Ishikawa (cell line): ENCODE data around the gene C1GALT1C1.

Source experiments
- CEBPB ChIP-seq: IDR thresholded peaks from 2 replicates; pipeline ENCODE4 v1.6.1; 2012
- CREB1 ChIP-seq: IDR thresholded peaks from 2 replicates; pipeline ENCODE4 v1.6.1; 2012; ENCODE audit warnings: low read depth
- EGR1 ChIP-seq: IDR thresholded peaks from 2 replicates; pipeline ENCODE4 v1.6.1; 2012
- EP300 ChIP-seq: IDR thresholded peaks from 2 replicates; pipeline ENCODE4 v1.6.1; 2012; ENCODE audit warnings: borderline replicate concordance
- FOXM1 ChIP-seq: IDR thresholded peaks from 2 replicates; pipeline ENCODE4 v1.6.1; 2012; ENCODE audit warnings: low read depth, borderline replicate concordance
- NFIC ChIP-seq: IDR thresholded peaks from 2 replicates; pipeline ENCODE4 v1.6.1; 2012
- RAD21 ChIP-seq: IDR thresholded peaks from 2 replicates; pipeline ENCODE4 v1.6.1; 2012; ENCODE audit warnings: low read depth
- TAF1 ChIP-seq: IDR thresholded peaks from 2 replicates; pipeline ENCODE4 v1.6.1; 2012; ENCODE audit warnings: low read depth, mild to moderate bottlenecking
- TCF12 ChIP-seq: IDR thresholded peaks from 2 replicates; pipeline ENCODE4 v1.6.1; 2012; ENCODE audit warnings: low read depth
- TEAD4 ChIP-seq: IDR thresholded peaks from 2 replicates; pipeline ENCODE4 v1.6.1; 2012
- YY1 ChIP-seq: IDR thresholded peaks from 2 replicates; pipeline ENCODE4 v1.6.1; 2012; ENCODE audit warnings: low read depth
- ZBTB7A ChIP-seq: IDR thresholded peaks from 2 replicates; pipeline ENCODE4 v1.6.1; 2012; ENCODE audit warnings: low read depth
- TF ChIP-seq, protein P1 (sequence below): IDR thresholded peaks from 2 replicates; pipeline ENCODE4 v1.6.1; 2012; ENCODE audit warnings: low read depth, mild to moderate bottlenecking
- TF ChIP-seq, protein P2 (sequence below): IDR thresholded peaks from 2 replicates; pipeline ENCODE4 v1.6.1; 2012
- TF ChIP-seq, protein P3 (sequence below): IDR thresholded peaks from 2 replicates; pipeline ENCODE4 v1.6.1; 2012

The C1GALT1C1 gene

DNA sequence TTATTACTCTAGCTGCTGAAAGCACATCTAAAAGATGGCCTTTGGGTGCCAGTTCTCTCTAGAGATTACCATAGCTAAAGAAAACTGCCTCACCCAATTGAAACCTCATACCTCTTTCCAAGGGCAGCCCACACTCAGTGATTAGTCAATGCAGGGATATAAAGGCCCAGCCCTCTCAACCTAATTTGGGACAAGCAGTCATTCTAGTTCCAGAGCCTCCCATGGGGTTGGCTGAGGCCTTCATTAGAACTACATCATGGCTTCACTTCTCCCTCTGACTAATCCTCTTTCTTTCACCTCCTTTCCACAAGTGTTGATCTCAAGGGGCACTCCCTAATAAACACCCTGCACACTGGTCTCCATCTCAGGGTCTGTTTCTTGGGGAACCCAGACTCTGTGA lies 38.5 kb upstream of the C1GALT1C1 start:
- TF ChIP-seq RAD21 = no peak
- no peak for TF ChIP-seq CREB1
- TF ChIP-seq TCF12 = no peak
- no peak for TF ChIP-seq YY1
- TF ChIP-seq NFIC = no peak
- TF ChIP-seq FOXM1 = no peak
- TF ChIP-seq EP300 = no peak
- TF ChIP-seq, protein P1, sequence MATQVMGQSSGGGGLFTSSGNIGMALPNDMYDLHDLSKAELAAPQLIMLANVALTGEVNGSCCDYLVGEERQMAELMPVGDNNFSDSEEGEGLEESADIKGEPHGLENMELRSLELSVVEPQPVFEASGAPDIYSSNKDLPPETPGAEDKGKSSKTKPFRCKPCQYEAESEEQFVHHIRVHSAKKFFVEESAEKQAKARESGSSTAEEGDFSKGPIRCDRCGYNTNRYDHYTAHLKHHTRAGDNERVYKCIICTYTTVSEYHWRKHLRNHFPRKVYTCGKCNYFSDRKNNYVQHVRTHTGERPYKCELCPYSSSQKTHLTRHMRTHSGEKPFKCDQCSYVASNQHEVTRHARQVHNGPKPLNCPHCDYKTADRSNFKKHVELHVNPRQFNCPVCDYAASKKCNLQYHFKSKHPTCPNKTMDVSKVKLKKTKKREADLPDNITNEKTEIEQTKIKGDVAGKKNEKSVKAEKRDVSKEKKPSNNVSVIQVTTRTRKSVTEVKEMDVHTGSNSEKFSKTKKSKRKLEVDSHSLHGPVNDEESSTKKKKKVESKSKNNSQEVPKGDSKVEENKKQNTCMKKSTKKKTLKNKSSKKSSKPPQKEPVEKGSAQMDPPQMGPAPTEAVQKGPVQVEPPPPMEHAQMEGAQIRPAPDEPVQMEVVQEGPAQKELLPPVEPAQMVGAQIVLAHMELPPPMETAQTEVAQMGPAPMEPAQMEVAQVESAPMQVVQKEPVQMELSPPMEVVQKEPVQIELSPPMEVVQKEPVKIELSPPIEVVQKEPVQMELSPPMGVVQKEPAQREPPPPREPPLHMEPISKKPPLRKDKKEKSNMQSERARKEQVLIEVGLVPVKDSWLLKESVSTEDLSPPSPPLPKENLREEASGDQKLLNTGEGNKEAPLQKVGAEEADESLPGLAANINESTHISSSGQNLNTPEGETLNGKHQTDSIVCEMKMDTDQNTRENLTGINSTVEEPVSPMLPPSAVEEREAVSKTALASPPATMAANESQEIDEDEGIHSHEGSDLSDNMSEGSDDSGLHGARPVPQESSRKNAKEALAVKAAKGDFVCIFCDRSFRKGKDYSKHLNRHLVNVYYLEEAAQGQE = no peak
- TF ChIP-seq, protein P2, sequence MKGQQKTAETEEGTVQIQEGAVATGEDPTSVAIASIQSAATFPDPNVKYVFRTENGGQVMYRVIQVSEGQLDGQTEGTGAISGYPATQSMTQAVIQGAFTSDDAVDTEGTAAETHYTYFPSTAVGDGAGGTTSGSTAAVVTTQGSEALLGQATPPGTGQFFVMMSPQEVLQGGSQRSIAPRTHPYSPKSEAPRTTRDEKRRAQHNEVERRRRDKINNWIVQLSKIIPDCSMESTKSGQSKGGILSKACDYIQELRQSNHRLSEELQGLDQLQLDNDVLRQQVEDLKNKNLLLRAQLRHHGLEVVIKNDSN = no peak
- no peak for TF ChIP-seq TAF1

DNA sequence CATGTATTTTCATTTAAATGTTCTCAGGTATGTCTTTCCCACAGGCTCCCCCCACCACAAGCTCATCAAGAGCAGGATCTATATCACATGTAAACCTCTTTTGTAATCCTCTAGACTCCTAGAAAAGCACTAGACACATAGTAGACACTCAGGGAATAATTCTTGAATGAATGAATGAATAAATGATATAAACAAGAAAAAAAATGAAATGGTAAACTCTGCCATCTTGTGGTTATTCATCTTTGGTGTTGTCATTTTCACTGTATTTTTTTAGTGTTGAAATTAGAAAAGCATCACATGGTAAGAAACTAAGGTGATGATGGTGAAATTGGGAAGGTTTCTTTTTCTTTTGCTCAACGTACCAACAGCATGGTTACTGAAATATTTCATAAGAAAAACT lies 34.2 kb upstream of the C1GALT1C1 start:
- TF ChIP-seq RAD21 = peak; percentile 35
- TF ChIP-seq, protein P3, sequence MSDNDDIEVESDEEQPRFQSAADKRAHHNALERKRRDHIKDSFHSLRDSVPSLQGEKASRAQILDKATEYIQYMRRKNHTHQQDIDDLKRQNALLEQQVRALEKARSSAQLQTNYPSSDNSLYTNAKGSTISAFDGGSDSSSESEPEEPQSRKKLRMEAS = no peak

DNA sequence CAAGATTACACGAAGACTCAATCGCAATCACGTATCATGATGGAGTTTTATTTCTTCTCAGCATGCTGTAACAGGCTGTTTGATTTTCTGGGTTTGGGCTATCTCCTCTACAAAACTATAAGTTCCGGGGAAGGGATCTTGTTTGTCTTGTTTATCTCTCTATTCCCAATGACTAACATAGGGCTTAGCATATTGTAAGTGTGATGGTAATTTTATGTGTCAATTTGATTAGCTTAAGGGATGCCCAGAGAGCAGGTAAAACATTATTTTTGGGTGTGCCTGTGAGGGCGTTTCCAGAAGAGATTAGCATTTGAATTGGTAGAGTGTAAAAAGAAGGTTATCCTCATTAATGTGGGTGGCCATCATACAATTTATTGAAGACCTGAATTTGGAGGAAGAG lies 32.8 kb upstream of the C1GALT1C1 start:
- TF ChIP-seq EP300 (no peak), YY1 (no peak), TCF12 (no peak), CEBPB (no peak), TAF1 (no peak), ZBTB7A (no peak), NFIC (no peak), CREB1 (no peak)
- TF ChIP-seq, protein P3 = no peak

DNA sequence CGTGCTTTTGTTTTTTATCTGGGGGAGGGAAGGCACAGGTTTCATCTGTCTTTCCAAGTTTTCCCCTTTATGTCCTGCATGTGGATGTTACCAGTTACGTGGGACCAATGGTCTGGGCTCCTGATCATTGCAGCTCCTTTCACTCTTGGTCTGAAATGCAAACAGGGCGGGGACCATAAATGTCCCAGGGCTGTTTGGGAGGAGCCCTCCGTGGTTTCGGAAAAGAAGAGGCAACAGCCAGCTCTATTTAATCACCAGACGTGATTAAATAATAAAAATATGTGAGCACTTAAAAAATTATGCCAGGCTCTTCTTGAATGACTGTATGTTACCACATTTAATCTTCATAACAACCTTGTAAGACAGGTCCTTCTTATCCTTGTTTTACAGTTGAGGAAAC lies 30.8 kb upstream of the C1GALT1C1 start:
- no peak for TF ChIP-seq CEBPB
- TF ChIP-seq FOXM1 = no peak
- TF ChIP-seq, protein P3 = no peak

DNA sequence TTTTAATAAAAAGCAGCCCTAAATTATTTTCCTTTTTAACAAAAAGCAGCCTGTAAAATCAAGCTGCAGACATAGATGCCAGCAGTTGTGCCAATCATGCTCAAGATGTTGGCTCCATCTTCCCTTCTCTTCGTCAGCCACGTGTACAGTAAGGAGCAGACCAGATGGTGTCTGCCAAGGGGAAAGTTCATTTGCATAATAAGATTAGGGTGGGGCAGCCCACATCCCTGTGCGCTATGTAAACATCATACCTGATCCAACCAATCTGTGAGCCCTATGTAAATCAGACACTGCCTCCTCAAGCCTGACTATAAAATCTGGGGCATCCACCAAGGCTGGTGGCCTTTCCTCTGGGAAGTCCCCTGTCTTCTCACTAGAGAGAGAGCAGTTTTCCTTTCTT lies 23.1 kb upstream of the C1GALT1C1 start:
- TF ChIP-seq, protein P2 = no peak
- TF ChIP-seq EP300 (no peak), TEAD4 (no peak), EGR1 (no peak), CREB1 (no peak), NFIC (no peak), TAF1 (no peak)
- TF ChIP-seq, protein P3 = peak; percentile 61

DNA sequence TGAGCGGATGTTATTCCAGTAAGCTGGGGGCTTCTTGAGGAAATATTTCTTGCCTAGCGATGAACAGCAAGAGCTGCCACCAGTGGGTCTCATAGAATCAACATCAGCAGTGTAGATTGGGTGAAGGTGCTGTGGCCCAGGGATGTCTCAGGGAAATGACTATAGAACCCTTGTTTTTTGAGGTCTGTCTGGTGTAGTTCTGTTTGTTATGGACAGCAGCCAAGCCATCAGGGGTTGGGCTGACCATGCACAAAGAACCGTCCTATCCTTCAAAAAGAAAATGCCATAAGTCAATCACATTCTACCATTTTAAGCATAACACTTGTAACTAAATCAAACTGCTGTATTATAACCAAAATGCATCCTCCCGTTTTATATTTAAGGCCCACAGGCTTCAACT lies 17.3 kb upstream of the C1GALT1C1 start:
- TF ChIP-seq ZBTB7A = no peak
- no peak for TF ChIP-seq CEBPB
- TF ChIP-seq TAF1 = no peak
- no peak for TF ChIP-seq TCF12
- TF ChIP-seq YY1 = no peak
- TF ChIP-seq NFIC = no peak
- TF ChIP-seq TEAD4 = no peak
- TF ChIP-seq, protein P3 = no peak
- TF ChIP-seq, protein P1 = no peak
- TF ChIP-seq, protein P2 = no peak
- TF ChIP-seq EP300 = no peak
- TF ChIP-seq EGR1 = no peak
- no peak for TF ChIP-seq FOXM1
- no peak for TF ChIP-seq CREB1
- no peak for TF ChIP-seq RAD21
